Mesothelial cell of epicardium (in vitro differentiated cells): ENCODE measurements around the gene OR5B12. TPM values are rescaled to one million over a fixed set of nuclear protein-coding genes. Genes with fewer than 3 reads are reported as not detected.

ENCODE experiments used
- DNase-seq, 2 experiments: peaks; one replicate each; pipeline ENCODE4 v3.0.0; 2021; ENCODE audit warnings: low spot score in 2 of 2; ENCODE audit not compliant: unreplicated experiment in 2 of 2
- H3K27ac Mint-ChIP-seq: 2 replicates; pipeline ENCODE4 v1.8.0; 2021; ENCODE audit warnings: mixed read lengths
- H3K27me3 Mint-ChIP-seq: 2 replicates; pipeline ENCODE4 v1.8.0; 2021; ENCODE audit warnings: low read depth, mixed read lengths
- H3K36me3 Mint-ChIP-seq: 2 replicates; pipeline ENCODE4 v1.8.0; 2021; ENCODE audit warnings: mixed read lengths
- H3K4me1 Mint-ChIP-seq: 2 replicates; pipeline ENCODE4 v1.8.0; 2021; ENCODE audit warnings: mixed read lengths
- H3K4me3 Mint-ChIP-seq: 2 replicates; pipeline ENCODE4 v1.8.0; 2021; ENCODE audit warnings: mild to moderate bottlenecking, moderate library complexity, mixed read lengths
- H3K9me3 Mint-ChIP-seq: 2 replicates; pipeline ENCODE4 v1.8.0; 2021; ENCODE audit warnings: mixed read lengths
- total RNA-seq: library from RNA; stranded (reverse); gene quantifications from 3 replicates; pipeline ENCODE4 v1.2.1, GENCODE V29; 2021
- TF ChIP-seq, protein P1 (sequence below): fragments of 200-600 bp; sonication (generic); IDR thresholded peaks from one replicate; pipeline ENCODE4 v1.5.0; 2021; ENCODE audit warnings: antibody characterized with exemption; ENCODE audit not compliant: unreplicated experiment

The OR5B12 gene
- not detected in 3 replicates for total RNA-seq

DNA sequence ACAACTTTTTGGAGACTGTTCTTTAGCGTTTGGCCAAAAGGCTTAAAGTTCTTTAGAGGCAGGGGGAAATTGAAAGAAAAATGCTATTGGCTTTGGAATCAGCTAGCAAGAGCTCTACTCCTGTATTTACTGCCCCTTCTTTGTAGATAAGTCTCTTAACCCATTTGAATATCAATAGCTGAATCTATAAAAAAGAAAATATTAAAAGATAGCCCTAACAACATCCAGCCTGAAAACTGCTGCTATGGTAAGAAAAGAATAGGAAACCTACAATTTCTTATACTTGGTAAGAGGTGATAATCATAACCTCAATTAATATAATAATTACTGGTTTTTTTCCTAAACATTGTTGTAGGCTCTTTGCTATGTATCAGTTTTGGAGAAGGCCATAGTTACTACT is at the start of gene OR5B12:
Gene OR5B12 (minus strand): TSS at position 101 of the 400 bp plus-strand sequence. CDS start 2,085 bp downstream, outside the sequence.
- no peak for DNase-seq
- Mint-ChIP-seq H3K36me3 (no peaks in the 10 kb centered on the region), H3K27ac (no peak within 1 kb of the TSS), H3K4me3 (no peak within 1 kb of the TSS), H3K4me1 (no peaks in the 10 kb centered on the region), H3K27me3 (no peaks in the 10 kb centered on the region), H3K9me3 (peaks cover 49% of the 10 kb centered on the region)
- TF ChIP-seq, protein P1, sequence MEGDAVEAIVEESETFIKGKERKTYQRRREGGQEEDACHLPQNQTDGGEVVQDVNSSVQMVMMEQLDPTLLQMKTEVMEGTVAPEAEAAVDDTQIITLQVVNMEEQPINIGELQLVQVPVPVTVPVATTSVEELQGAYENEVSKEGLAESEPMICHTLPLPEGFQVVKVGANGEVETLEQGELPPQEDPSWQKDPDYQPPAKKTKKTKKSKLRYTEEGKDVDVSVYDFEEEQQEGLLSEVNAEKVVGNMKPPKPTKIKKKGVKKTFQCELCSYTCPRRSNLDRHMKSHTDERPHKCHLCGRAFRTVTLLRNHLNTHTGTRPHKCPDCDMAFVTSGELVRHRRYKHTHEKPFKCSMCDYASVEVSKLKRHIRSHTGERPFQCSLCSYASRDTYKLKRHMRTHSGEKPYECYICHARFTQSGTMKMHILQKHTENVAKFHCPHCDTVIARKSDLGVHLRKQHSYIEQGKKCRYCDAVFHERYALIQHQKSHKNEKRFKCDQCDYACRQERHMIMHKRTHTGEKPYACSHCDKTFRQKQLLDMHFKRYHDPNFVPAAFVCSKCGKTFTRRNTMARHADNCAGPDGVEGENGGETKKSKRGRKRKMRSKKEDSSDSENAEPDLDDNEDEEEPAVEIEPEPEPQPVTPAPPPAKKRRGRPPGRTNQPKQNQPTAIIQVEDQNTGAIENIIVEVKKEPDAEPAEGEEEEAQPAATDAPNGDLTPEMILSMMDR: no peak

DNA sequence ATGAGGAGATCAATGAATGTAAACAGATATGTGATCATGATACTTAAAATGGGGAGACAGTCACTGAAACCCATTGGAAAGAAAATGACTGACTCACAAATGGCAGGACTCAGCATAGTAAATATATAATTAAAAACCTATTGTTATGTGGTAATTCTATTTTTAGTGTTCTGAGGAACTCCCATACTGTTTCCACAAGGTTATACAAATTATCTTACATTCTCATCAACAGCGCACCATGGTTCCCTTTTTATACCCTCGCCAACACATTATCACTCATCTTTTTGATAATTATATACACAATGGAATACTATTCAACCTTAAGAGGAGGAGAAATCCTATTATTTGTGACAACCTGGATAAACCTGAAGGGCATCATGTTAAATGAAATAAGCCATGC is 48.8 kb upstream of the OR5B12 start:
- TF ChIP-seq, protein P1: no peak
- Mint-ChIP-seq H3K27me3 (peaks cover 1% of the 10 kb centered on the region), H3K4me3 (no peak overlapping the region), H3K36me3 (no peaks in the 10 kb centered on the region), H3K27ac (no peak overlapping the region), H3K4me1 (no peaks in the 10 kb centered on the region), H3K9me3 (no peaks in the 10 kb centered on the region)
- no peak for DNase-seq

DNA sequence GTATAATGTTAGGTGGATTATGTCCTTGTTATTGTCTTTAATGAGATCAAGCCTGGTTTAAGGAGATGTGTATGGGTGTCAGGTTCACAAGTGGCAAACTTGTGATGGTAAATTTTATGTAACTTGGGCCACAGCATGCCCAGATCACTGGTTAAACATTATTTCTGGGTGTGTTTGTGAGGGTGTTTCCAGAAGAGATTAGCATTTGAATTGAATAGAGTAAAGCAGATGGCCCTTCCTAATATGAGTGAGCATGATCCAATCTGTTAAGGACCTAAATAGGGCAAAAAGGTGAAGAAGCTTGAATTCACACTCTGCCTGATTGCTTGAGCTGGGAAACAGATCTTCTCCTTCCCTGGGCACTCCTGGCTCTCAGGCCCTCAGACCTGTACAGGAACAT is 45.1 kb upstream of the OR5B12 start:
- H3K36me3 Mint-ChIP-seq: no peaks in the 10 kb centered on the region
- no peak for DNase-seq
- H3K4me1 Mint-ChIP-seq: no peaks in the 10 kb centered on the region
- TF ChIP-seq, protein P1: no peak
- no peaks in the 10 kb centered on the region for H3K27me3 Mint-ChIP-seq
- no peaks in the 10 kb centered on the region for H3K9me3 Mint-ChIP-seq
- no peak overlapping the region for H3K27ac Mint-ChIP-seq
- H3K4me3 Mint-ChIP-seq: no peak overlapping the region

DNA sequence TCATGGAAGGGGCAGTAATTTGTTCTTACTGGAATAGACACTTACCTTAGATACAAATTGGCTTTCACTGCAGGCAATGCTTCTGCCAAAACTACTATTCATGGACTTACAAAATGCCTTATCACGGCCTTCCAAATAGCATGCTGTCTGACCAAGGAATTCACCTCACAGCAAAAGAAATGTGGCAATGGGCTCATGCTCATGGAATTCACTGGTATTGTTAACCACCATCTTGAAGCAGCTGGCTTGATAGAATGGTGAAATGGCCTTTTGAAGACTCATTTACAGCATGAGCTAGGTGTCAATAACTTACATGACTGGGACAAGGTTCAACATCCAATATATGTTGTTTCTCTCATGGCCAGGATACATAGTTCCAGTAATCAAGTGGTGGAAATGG is 43.9 kb upstream of the OR5B12 start:
- H3K27ac Mint-ChIP-seq: no peak overlapping the region

DNA sequence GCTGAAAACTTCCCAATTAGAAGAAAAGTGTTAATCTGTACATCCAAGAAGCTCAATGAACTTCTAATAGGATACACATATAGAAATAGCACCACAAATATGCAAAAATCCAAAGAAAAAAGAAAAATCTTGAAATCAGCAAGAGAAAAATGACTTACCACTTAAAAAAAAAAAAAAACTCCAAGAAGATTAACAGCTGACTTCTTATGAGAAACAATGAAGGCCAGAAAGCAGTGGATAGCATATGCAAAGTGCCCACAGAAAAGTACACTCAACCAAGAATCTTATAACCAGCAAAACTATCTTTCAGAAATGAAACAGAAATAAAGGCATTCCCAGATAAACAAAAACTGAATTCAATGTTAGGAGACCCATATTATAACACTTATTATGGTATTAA is 29.9 kb upstream of the OR5B12 start:
- Mint-ChIP-seq H3K4me1 (no peaks in the 10 kb centered on the region), H3K27me3 (no peaks in the 10 kb centered on the region), H3K4me3 (no peak overlapping the region), H3K27ac (no peak overlapping the region), H3K36me3 (no peaks in the 10 kb centered on the region), H3K9me3 (peaks cover 66% of the 10 kb centered on the region)
- DNase-seq: no peak
- TF ChIP-seq, protein P1: no peak

More for the DNA sequence above, 43.9 kb upstream of the OR5B12 start:
- no peak for DNase-seq
- Mint-ChIP-seq H3K27me3 (no peaks in the 10 kb centered on the region), H3K4me3 (no peak overlapping the region), H3K9me3 (no peaks in the 10 kb centered on the region), H3K36me3 (no peaks in the 10 kb centered on the region), H3K4me1 (no peaks in the 10 kb centered on the region)
- TF ChIP-seq, protein P1: no peak

DNA sequence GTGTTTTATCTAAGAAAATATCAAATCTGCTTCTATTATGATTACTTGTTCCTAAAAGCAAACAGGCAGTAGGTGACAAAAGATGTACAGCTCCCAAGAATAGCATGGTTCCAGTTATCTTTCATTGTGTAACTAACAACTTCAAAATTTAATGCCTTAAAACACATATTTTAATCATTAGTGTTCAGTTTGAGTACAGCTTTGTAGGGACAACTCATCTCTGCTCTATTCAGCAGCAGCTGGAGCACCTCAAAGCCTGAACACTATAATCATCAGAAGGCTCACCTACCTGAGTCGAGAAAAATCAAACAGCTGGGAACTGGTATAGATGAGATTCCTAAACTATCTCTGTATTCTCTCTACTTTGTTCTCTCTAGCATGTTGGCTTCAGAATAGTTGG is 24.3 kb upstream of the OR5B12 start:
- Mint-ChIP-seq H3K9me3 (peaks cover 33% of the 10 kb centered on the region), H3K36me3 (no peaks in the 10 kb centered on the region), H3K27ac (no peak overlapping the region), H3K4me1 (no peaks in the 10 kb centered on the region), H3K4me3 (no peak overlapping the region), H3K27me3 (no peaks in the 10 kb centered on the region)
- DNase-seq: no peak
- TF ChIP-seq, protein P1: no peak
